ENCODE results near the gene DCLK2.

DNA sequence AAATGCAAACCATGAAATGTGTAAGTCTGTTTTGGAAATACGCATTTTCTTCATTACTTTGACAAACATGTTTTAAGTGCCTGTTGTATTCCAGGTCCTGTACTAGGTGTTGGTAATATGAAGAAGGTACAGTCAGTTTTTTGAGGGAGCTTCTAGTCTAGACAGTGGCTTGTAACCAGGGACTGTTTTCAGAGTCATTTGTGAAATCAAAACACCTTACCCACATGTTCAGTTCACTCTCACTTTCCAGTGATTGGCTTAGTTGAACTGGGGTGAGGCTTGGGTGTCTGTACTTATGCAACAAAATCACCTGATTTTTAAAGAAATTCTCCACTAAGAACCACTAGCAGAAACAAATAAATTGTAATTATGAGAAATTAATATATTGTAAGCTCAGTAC, 16.4 kb downstream of the DCLK2 start:
- TF ChIP-seq, protein P1, sequence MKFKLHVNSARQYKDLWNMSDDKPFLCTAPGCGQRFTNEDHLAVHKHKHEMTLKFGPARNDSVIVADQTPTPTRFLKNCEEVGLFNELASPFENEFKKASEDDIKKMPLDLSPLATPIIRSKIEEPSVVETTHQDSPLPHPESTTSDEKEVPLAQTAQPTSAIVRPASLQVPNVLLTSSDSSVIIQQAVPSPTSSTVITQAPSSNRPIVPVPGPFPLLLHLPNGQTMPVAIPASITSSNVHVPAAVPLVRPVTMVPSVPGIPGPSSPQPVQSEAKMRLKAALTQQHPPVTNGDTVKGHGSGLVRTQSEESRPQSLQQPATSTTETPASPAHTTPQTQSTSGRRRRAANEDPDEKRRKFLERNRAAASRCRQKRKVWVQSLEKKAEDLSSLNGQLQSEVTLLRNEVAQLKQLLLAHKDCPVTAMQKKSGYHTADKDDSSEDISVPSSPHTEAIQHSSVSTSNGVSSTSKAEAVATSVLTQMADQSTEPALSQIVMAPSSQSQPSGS (tag by site-specific recombination; IDR thresholded peaks at IDR 0.05; ENCODE audit: low read depth) = no peak
- no peak for TF ChIP-seq ZNF549 (tag by site-specific recombination; IDR thresholded peaks at IDR 0.05)
- TF ChIP-seq, protein P2, sequence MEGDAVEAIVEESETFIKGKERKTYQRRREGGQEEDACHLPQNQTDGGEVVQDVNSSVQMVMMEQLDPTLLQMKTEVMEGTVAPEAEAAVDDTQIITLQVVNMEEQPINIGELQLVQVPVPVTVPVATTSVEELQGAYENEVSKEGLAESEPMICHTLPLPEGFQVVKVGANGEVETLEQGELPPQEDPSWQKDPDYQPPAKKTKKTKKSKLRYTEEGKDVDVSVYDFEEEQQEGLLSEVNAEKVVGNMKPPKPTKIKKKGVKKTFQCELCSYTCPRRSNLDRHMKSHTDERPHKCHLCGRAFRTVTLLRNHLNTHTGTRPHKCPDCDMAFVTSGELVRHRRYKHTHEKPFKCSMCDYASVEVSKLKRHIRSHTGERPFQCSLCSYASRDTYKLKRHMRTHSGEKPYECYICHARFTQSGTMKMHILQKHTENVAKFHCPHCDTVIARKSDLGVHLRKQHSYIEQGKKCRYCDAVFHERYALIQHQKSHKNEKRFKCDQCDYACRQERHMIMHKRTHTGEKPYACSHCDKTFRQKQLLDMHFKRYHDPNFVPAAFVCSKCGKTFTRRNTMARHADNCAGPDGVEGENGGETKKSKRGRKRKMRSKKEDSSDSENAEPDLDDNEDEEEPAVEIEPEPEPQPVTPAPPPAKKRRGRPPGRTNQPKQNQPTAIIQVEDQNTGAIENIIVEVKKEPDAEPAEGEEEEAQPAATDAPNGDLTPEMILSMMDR (tag by site-specific recombination; IDR thresholded peaks at IDR 0.05) = no peak
- TF ChIP-seq, protein P3, sequence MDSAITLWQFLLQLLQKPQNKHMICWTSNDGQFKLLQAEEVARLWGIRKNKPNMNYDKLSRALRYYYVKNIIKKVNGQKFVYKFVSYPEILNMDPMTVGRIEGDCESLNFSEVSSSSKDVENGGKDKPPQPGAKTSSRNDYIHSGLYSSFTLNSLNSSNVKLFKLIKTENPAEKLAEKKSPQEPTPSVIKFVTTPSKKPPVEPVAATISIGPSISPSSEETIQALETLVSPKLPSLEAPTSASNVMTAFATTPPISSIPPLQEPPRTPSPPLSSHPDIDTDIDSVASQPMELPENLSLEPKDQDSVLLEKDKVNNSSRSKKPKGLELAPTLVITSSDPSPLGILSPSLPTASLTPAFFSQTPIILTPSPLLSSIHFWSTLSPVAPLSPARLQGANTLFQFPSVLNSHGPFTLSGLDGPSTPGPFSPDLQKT (IDR thresholded peaks at IDR 0.05; ENCODE audit: borderline replicate concordance, low read depth, low read length) = no peak
- TF ChIP-seq, protein P4, sequence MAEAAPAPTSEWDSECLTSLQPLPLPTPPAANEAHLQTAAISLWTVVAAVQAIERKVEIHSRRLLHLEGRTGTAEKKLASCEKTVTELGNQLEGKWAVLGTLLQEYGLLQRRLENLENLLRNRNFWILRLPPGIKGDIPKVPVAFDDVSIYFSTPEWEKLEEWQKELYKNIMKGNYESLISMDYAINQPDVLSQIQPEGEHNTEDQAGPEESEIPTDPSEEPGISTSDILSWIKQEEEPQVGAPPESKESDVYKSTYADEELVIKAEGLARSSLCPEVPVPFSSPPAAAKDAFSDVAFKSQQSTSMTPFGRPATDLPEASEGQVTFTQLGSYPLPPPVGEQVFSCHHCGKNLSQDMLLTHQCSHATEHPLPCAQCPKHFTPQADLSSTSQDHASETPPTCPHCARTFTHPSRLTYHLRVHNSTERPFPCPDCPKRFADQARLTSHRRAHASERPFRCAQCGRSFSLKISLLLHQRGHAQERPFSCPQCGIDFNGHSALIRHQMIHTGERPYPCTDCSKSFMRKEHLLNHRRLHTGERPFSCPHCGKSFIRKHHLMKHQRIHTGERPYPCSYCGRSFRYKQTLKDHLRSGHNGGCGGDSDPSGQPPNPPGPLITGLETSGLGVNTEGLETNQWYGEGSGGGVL (tag by site-specific recombination; IDR thresholded peaks at IDR 0.05) = no peak
- TF ChIP-seq TCF7L2 (IDR thresholded peaks at IDR 0.05; ENCODE audit: borderline replicate concordance, low read depth, low read length) = no peak
